KOPT-K1 (cell line): ENCODE measurements around the gene OVOL3.

Experiments used
- H3K27ac ChIP-seq: fragments of 200-600 bp; sonication (generic); 2 replicates; pipeline ENCODE4 v1.5.1; 2016; ENCODE audit warnings: antibody characterized with exemption, mild to moderate bottlenecking, low read depth, low read length; ENCODE audit not compliant: poor library complexity, severe bottlenecking
- H3K36me3 ChIP-seq: fragments of 200-600 bp; sonication (generic); 2 replicates; pipeline ENCODE4 v1.5.1; 2017; ENCODE audit warnings: antibody characterized with exemption, mild to moderate bottlenecking, low read length, moderate library complexity; ENCODE audit not compliant: insufficient read depth
- H3K9me3 ChIP-seq: fragments of 200-600 bp; sonication (generic); 2 replicates; pipeline ENCODE4 v1.5.1; 2017; ENCODE audit warnings: antibody characterized with exemption, low read length, mild to moderate bottlenecking; ENCODE audit not compliant: insufficient read depth, poor library complexity, severe bottlenecking

Gene OVOL3

DNA sequence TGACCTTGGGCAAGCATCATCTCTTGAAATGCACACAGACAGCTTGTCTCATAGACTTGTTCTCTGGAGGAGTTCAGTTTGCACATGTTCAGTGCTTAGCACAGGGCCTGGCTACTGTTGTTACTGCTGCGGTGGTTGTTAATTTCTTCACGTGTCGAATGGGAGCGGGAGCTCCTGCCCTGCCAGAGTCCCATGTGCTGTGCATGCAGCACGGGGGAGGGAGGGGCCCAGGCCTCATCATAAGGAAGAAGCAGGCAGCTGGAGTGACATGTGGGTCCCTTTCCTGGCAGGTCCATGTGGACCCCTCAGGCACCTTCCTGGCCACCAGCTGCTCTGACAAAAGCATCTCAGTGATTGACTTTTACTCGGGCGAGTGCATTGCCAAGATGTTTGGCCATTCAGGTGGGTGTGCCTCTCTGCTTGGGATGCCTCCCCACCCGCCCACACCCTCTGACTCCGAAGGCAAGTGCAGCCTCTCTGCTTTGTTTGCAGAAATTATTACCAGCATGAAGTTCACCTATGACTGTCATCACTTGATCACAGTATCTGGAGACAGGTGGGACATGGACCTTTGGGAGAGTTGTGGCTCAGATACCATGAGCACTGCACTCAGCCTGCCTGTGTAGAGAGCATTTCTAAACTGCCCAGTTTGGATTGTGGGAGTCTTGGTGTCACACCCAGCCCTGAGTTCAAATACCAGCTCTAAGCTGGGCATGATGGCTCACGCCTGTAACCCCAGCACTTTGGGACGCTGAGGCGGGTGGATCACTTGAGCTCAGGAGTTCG lies 19.8 kb upstream of the OVOL3 start:
- Histone ChIP-seq H3K9me3 (no peaks in the 10 kb centered on the region), H3K36me3 (peaks cover 99% of the 10 kb centered on the region)

DNA sequence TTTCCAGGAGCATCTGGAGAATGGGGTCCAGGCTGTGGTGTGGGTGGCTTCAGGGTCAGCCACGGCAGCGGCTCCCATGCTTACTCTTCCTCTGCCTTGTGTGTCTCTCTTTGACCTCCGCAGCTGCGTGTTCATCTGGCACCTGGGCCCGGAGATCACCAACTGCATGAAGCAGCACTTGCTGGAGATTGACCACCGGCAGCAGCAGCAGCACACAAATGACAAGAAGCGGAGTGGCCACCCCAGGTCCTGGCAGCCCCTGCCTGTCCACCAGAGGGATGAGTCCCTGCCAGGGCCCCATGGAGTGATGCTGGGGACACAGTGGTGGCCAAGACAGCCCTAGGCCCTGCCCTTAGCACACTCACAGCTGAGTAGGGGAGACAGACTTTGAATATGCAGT lies 18.4 kb upstream of the OVOL3 start:
- H3K27ac ChIP-seq: no peak overlapping the region
- H3K36me3 ChIP-seq: peaks cover 99% of the 10 kb centered on the region
- no peaks in the 10 kb centered on the region for H3K9me3 ChIP-seq

More for the DNA sequence above, 19.8 kb upstream of the OVOL3 start:
- no peak overlapping the region for H3K27ac ChIP-seq

GRCh38 chr19:36093146-36093662 lies 17.7 kb upstream of the OVOL3 start:
- Histone ChIP-seq H3K9me3 (no peaks in the 10 kb centered on the region), H3K36me3 (peaks cover 99% of the 10 kb centered on the region)

DNA sequence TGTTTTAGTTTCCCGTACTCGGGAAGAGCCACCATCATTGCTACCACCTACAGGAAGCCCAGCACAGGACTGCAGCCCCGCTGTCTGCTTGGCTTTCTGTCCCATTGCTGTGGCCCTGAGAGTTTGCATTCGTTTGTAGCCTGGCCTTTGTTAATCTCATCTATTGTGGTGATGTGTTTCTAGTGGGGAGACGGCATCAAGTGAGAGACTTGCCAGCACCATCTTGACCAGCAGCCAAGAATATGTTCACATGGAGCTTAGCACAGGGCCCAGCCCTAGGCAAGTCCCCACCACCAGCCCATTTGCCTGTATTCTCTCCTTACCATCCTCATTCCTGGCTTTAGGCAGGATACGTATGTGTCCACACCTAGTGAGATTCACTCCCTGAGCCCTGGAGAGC lies 17.3 kb upstream of the OVOL3 start:
- H3K36me3 ChIP-seq: peaks cover 99% of the 10 kb centered on the region
- no peaks in the 10 kb centered on the region for H3K9me3 ChIP-seq
- H3K27ac ChIP-seq: no peak overlapping the region

More at GRCh38 chr19:36093146-36093662, 17.7 kb upstream of the OVOL3 start:
- no peak overlapping the region for H3K27ac ChIP-seq

- H3K27ac ChIP-seq: no peak overlapping the region
- H3K36me3 ChIP-seq: peaks cover 99% of the 10 kb centered on the region
- no peaks in the 10 kb centered on the region for H3K9me3 ChIP-seq
Observed at GRCh38 chr19:36097036-36097435, 13.9 kb upstream of the OVOL3 start.

DNA sequence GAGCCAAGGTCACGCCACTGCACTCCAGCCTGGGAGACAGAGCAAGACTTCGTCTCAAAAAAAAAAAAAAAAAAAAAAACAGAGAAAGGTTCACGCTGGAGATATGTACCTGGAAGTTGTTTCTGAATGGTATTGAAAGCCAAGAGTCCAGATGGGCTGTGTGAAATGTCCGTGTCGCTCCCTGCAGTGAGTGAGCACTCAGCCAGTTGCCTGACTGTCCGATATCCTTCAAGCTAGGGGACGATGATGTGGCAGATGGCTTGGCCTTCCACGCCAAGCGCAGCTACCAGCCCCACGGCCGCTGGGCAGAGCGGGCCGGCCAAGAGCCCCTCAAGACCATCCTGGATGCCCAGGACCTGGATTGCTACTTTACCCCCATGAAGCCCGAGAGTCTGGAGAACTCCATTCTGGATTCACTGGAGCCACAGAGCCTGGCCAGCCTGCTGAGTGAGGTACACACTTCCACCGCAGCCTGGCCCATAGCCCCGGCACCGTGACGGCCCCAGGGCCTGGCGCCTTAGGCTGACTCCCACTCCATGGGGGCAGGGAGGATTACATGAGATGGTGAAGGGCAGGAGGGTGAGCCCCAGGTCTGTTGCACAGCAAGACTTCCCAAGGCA lies 11.7 kb upstream of the OVOL3 start:
- Histone ChIP-seq H3K36me3 (peaks cover 99% of the 10 kb centered on the region), H3K27ac (no peak overlapping the region), H3K9me3 (no peaks in the 10 kb centered on the region)

DNA sequence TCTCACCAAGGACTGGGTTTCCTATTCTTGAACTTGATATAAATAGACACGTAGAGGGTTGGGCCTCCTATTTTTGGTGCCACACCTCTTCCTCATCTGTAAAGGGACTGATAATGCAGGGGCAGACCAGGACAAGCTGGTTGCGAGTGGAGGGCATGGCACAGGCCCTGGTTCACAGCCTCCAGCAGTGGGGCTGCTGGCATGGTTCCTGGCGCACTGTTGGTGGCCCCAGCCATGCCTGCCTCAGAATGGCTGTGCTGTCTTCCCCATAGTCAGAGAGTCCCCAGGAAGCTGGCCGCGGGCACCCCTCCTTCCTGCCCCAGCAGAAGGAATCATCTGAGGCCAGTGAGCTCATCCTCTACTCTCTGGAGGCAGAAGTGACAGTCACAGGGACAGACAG lies 10.5 kb upstream of the OVOL3 start:
- Histone ChIP-seq H3K9me3 (no peaks in the 10 kb centered on the region), H3K36me3 (peaks cover 100% of the 10 kb centered on the region), H3K27ac (no peak overlapping the region)

DNA sequence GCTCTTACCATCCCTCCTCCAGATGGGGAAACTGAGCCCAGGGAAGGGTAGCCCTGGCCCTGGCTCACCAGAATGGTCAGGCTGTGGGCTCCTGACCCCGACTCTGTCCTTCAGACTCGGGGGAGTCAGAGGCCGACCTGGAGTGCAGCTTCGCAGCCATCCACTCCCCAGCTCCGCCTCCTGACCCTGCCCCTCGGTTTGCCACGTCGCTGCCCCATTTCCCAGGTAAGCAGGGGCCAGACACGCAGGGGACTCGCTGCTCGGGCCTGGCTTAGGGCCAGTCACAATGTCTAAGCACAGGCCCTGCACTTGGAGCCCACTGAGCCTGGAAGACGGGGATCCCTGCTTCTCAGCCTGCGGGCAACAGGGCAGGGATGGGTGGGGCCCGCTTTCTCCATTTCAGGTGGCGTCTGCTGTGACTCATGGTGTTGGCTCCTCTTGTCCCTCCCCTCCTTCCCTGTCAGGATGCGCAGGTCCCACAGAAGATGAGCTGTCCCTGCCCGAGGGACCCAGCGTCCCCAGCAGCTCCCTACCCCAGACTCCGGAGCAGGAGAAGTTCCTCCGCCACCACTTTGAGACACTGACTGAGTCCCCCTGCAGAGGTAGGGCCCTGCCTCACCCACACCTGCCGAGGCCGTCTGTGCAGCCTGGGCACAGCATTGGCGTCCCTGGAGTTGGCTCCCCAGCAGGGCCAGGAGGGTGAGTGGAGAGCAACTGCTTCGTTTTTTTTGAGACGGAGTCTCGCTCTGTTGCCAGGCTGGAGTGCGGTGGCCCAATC lies 9.2 kb upstream of the OVOL3 start:
- H3K27ac ChIP-seq: no peak overlapping the region
- H3K9me3 ChIP-seq: no peaks in the 10 kb centered on the region
- H3K36me3 ChIP-seq: peaks cover 98% of the 10 kb centered on the region

DNA sequence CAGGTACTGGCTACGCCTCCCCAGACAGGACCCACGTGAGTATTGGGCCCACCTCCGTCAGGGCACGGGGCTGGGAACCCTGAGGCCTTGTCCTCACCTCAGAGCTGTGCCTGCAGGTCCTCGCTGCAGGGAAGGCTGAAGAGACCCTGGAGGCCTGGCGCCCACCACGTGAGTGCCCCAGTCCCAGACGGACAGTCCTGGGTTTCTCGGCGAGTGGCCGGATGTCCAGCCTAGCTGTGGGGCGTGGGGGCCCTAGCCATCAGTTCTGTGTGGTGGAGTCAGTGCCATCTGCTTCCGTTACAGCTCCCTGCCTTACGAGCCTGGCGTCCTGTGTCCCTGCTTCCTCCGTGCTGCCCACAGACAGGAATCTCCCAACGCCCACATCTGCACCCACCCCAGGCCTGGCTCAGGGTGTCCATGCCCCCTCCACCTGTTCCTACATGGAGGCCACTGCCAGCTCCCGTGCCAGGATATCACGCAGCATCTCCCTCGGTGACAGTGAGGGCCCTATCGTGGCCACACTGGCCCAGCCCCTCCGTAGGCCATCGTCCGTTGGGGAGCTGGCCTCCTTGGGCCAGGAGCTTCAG lies 7.8 kb upstream of the OVOL3 start:
- Histone ChIP-seq H3K9me3 (no peaks in the 10 kb centered on the region), H3K36me3 (peaks cover 90% of the 10 kb centered on the region), H3K27ac (no peak overlapping the region)

- no peak overlapping the region for H3K27ac ChIP-seq
- peaks cover 81% of the 10 kb centered on the region for H3K36me3 ChIP-seq
Observed at GRCh38 chr19:36103842-36104552, 6.9 kb upstream of the OVOL3 start.

DNA sequence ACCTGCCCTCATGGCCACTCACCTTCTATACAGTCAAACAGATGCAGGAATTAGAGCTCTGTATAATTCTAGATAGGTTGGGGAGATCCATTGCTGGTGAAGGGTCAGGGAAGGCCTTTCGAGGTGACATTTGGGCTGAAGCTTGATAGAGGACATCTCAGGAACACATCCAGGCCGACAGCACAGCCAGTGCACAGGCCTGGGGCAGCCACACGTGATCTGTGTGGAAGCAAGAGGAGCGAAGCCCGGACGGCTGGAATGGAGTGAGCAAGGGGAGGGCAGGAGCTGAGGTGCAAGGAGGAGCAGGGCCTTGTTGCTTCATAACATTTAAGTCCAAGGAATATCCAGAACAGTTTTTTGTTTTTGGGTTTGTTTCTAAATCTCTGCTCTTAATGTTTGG lies 4.5 kb upstream of the OVOL3 start:
- H3K27ac ChIP-seq: no peak overlapping the region
- H3K9me3 ChIP-seq: no peaks in the 10 kb centered on the region
- H3K36me3 ChIP-seq: peaks cover 62% of the 10 kb centered on the region

More at GRCh38 chr19:36103842-36104552, 6.9 kb upstream of the OVOL3 start:
- no peaks in the 10 kb centered on the region for H3K9me3 ChIP-seq

- no peak overlapping the region for H3K27ac ChIP-seq
- no peaks in the 10 kb centered on the region for H3K9me3 ChIP-seq
- peaks cover 62% of the 10 kb centered on the region for H3K36me3 ChIP-seq
Observed at GRCh38 chr19:36106991-36107390, 4.0 kb upstream of the OVOL3 start.

DNA sequence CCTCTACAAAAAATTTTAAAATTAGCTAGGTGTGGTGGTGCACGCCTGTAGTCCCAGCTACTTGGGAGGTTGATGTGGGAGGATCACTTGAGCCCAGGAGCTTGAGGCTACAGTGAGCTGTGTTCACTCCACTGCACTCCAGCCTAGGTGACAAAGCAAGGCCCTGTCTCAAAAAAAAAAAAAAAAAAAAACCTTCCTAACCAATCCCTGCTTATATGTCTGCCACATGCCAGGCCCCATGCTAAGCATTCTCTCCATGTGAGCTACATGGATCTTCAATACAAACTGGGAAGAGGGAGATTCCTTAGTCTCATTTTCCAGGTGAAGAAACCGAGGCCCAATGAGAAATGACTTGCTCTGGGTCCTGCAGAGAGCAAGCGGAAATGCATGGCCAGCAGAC lies 2.3 kb upstream of the OVOL3 start:
- no peak overlapping the region for H3K27ac ChIP-seq
- no peaks in the 10 kb centered on the region for H3K9me3 ChIP-seq
- peaks cover 58% of the 10 kb centered on the region for H3K36me3 ChIP-seq

DNA sequence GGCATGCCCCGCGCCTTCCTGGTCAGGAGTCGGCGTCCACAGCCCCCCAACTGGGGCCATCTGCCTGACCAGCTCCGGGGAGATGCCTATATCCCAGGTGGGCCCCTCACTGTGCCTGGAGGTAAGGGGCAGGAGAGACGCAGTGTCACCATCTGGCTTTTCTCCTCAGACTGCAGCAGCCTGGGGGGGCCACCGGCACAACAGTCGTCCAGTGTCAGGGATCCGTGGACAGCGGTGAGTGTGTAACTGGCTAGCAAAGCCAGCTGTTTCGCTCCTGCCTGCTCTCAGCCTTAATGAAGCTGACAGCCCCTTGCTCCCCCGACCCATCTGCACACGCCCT lies 227 bp downstream of the OVOL3 start:
- H3K36me3 ChIP-seq: peaks cover 35% of the 10 kb centered on the region
- H3K27ac ChIP-seq: no peak overlapping the region
- no peaks in the 10 kb centered on the region for H3K9me3 ChIP-seq
